ENCODE data around the gene CARD11.
A peak's percentile ranks its signal among the peaks of the same experiment; 100 is the strongest.

Gene CARD11

DNA sequence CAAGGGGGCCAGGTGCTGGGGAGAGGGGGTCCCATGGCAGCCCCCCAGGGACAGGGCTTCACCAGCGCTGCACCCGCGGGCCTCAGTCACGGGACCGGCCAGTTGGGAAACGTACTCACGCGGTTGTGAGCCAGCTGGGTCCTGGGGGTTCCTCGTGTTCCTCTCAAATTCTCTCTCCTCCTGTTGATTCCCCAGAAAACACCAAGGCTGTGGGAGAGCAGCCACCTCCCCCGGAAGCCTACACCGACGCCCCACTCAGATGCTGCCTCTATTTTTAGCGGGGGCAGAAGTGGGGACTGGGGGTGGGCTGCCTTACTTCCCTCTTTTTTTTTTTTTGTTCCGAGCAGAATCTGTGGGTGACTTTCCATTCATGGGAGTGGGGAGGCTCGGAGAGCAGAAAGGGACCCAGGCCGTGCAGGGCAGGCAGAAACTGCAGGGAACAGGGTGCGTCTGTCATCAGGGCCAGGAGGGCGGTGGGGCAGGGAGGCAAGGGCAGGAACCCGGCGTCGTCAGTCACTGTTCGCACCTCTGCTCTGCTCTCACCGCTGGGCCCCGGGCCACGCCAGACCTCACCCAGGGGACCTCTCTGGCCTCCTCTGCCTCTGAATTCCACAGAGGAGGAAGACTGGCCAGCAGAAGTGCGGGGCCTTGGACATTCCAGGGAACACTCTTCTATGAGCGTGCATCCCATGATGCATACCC lies 63.1 kb downstream of the CARD11 start:
- no peak for DNase-seq

DNA sequence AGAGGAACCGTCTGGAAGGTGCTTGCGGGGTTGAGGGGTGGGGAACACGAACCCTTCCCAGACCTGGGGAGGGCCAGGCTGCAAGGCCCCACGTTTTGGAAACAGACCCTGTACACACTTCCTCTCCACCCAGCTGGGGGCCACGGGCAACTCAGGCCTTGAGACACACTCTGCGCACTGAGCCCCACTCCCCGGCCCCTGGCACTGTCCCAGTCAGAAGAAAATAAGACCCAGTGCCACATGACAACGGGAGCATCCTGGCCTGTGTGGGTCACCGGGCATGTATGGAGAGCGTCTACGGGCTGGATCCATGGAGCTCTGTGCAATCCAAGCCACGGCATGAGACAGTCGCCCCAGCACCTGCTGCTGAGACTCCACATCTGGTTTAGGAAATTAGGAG lies 63.7 kb downstream of the CARD11 start:
- no peak for DNase-seq

DNA sequence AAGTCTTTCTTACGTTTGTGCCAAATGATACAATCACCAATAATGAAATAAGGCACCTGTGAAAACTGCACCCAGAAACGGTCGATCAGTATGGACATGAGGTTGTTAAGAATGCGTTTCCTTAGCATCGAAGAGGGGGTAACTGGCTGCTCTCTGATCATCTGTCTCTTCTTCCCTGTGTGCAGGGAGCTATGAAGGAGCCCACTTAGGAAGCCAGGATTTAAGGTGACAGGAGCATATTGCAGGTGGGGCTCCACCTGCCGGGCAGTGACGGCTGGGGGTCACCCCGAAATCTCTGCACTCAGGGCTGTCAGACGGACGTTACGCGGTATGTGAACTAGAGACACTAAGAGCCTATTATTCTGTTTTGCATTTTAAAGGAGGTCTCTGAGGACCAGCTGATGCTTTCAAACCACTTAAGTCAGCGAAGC lies 64.5 kb downstream of the CARD11 start:
- DNase-seq, result no peak

DNA sequence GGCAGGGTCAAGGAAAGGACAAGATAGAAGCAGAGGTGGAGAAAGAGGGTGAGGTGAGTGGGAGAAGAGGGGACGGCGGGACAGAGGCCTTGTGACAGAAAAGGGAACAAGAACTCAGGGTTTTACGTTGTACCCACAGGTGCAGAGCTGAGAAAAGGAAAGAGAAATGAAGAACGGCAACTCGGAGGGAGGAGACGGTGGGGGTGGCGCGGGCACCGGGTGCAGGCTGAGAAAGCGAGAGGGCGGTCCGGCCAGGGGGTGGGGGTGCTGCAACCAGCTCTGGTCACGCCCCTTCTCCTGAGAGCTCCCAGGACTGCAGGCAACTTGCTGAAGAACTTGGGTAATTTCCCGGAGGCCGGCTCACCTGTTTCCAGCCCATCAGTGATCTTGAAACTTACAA lies 65.3 kb downstream of the CARD11 start:
- DNase-seq, result no peak

DNA sequence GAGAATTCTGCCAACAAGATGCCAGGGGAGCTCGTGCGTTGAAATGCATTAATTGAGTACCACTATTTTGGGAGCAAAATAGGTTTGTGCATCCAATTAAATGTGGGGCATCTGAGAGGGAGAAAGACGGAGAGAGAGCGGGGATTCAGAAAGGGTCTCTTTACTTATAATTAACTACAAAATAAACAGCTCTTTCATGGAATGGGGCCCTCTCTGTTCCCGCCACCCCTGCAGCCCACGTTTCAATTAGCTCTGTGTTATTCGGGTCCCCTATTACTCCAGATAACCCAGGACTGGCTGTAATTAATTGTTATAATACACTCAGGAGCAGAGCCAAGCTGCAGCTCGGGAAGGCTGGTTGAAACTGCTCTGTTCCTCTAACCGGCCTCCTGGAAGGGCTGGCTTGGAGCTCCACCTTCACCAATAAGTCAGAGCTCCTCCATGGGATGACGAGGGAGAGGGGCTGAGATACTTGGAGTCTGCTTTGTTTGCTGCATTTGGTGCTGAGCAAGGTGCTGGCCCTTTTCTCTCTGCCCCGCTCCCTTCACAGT lies 67.8 kb downstream of the CARD11 start:
- DNase-seq, result no peak

DNA sequence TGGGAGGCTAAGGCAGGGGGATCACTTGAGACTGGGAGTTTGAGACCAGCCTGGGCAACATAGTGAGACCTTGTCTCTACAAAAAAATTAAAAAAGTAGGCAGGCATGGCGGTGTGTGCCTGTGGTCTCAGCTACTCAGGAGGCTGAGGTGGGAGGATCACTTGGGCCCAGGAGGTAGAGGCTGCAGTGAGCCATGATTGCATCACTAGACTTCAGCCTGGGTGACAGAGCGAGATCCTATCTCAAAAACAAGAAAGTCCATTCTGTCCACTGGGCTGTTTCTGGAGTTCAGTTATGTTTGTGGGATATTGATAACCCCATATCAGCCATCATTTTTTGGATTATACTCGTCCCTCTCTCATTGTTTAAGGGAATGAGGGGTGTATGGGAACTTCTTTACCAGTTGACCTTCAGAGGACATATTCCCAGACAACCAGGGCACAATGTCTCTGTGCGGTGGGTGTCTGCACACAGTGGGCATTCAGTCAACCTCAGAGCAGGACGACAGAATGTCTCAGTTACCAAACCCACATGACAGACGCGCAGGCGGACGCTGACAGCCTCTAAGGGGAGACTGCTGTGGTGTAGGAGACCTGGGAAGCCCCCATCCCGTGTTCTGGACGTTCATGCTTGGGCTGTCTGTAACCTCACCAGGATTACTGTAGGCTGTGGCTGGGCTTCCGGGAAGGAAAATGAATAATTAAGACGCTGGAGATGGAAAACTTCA lies 69.4 kb downstream of the CARD11 start:
- no peak for DNase-seq

DNA sequence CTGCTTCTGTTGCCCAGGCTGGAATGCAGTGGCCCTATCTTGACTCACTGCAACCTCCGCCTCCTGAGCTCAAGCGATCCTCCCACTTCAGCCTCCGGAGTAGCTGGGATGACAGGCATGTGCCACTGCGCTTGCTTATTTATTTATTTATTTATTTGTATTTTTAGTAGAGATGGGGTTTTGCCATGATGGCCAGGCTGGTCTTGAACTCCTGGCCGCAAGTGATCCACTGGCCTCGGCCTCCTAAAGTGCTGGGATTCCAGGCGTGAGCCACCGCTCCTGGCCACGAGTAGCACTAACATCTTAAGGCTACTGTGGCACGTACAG lies 70.9 kb downstream of the CARD11 start:
- DNase-seq, result no peak

DNA sequence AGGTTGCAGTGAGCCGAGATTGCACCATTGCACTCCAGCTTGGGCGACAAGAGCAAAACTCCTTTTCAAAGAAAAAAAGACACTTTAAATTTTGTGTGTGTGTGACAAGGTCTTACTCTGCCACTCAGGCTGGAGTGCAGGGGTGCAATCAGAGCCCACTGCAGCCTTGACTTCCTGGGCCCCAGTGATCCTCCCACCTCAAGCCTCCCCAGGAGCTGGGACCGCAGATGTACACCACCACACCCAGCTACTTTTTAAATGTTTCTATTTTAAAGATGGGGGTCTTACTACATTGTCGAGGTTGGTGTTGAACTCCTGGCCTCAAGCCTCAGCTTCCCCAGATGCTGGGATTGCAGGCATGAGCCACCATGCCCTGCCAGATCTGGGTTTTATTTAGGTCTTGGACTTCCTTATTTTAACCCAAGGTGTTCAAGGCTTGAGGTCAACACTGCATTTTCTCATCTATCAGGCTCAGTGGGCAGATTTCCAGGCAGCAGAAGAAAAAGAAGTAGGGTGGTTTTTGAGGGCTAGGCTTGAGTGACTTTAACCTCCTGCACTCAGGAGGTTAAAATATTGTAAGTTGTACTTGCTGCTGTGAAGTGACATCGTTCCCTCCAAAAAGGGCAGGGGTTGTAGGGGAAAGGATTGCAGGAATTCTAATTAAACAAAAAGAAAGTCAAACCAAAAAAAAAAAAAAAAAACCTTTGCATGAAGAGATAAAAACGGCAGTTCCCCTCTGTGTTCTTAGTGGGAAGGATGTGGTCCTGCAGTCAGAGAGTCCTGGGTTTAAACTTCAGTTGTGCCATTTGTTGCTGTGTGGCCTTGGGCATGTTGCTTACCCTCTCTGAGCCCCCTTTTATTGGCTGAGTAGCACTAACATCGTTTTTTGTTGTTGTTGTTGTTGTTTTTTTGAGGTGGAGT lies 71.5 kb downstream of the CARD11 start:
- no peak for DNase-seq

DNA sequence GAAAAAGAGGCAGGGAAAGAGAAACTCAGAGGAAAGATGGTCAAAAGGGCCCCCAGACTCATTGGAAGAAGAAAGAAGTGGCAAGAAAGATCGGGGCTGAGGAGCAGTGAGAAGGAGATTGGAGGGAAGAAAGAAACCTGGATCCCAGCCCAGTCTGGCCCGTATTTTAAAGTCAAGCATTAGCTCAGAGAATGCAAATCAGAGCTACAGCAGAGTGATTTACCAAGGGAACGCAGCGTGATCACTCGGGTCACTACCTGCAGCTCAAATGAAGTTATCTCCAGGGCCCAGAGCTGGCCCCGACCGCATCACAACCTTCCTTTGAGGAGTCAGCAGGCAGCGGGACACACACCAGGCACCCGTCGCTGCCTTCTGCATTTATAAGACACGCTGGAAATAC lies 72.8 kb downstream of the CARD11 start:
- peak in 1 of 2 experiments; percentile 32 for DNase-seq

DNA sequence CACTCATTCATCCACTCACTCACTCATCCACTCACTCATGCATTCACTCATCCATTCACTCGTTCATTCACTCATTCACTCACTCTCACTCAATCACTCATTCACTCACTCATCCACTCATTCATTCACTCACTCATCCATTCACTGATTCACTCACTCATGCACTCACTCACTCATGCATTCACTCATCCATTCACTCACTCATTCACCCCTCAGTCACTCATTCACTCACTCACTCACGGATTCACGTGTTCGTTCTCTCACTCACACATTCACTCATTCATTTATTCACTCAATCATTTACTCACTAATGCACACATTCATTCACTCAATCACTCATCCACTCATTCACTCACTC lies 73.4 kb downstream of the CARD11 start:
- no peak for DNase-seq

DNA sequence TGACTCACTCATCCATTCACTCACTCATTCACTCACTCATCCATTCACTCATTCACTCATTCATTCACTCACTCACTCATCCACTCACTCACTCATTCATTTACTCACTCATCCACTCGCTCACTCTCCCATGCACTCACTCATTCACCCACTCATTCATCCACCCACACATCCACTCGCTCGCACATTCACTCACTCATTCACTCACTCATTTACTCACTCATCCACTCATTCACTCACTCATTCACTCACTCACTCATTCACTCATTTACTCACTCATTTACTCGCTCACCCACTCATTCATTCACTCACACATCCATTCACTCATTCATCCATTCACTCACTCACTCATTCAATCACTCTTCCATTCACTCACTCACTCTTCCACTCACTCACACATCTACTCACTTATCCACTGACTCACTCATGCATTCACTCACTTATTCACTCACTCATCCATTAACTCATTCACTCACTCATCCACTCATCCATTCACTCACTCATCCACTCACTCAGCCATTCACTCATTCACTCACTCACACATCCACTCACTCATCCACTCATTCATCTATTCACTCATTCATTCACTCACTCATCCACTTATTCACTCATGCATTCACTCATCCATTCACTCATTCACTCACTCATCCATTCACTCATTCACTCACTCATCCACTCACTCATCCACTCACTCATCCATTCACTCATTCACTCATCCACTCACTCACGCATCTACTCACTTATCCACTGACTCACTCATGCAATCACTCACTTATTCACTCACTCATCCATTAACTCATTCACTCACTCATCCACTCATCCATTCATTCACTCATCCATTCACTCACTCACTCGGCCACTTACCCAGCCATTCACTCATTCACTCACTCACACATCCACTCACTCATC lies 74.0 kb downstream of the CARD11 start:
- no peak for DNase-seq

DNA sequence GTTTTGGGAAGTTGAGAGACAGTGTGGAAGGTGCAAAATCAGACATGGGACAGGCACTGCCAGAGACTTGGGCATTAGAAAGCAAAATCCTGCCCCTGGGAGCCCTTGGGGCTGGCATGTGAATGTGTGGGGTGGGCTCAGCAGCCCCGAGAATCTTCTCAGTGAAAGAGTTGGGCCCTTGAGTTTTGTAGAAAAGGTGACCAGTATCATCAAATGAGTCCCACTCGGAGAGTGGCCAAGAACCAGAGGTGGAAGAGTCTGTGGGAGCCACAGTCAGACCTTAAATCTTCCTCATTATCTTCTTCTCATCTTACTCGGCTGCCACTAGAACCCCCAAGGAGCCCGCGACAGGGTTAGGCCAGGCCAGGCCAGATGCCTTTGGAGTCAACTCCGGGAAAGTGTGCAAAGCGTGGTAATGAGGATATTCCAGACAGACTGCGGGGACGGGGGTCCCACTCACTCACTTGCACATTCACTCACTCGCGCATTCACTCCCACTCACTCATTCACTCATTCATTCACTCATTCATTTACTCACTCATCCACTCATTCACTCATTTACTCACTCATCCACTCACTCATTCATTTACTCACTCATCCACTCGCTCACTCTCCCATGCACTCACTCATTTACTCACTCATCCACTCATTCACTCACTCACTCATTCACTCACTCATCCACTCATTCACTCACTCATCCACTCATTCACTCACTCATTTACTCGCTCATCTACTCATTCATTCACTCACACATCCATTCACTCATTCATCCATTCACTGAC lies 74.9 kb downstream of the CARD11 start:
- no peak for DNase-seq

DNA sequence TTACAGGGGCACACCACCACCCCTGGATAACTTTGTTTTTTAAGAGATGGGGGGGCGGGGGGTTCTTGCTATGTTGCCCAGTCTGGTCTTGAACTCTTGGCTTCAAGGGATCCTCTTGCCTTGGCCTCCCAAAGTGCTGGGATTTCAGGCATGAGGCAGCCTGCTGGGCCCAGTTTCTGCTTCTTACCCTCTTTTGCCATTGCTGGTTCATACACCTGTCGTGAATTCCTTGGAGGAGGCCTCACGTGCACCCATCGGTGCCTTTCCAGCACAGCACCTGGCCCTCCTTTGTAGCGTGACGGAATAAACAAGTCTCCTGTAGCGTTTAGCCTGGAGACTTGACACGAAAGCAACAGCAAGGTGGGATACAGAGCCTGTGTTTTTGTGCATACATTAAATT lies 75.5 kb downstream of the CARD11 start:
- peak in 1 of 2 experiments; percentile 28 for DNase-seq

DNA sequence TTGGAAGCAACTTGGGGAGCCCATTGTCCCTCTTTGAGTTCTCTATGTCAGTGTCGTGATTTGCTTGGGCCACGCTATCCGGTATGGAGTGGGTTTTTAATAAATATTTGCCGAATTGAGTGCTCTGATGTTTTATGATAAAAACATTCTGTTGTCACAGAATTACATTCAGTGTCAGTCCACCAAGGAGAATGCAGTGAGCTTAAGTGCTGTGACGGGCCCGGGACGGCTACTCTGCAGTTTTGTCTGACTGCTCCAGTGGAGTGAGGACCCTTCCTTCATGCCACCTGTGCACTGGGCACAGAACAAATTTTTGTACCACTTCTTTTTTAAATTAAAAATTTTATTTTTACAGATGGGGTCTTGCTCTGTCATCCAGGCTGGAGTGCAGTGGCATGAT lies 76.0 kb downstream of the CARD11 start:
- no peak for DNase-seq

DNA sequence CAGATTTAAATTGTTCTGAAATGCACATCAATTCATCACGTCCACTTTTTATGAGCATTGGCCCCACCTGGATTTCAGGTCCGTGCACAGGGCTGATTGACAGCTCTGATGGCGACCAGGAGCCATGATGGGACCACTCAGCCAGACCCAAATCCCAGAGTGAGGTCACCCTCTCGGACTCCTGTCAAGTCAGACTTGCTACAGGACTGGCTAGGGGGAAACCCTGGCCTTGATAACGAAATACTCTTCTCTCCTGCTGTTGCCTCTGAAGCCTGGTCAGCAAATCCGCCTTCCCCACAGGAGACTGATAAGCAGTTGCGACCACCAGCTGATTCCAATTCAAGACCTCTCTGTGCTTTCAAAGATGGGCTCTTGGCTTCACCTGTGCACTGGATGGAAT lies 76.4 kb downstream of the CARD11 start:
- DNase-seq, result no peak

DNA sequence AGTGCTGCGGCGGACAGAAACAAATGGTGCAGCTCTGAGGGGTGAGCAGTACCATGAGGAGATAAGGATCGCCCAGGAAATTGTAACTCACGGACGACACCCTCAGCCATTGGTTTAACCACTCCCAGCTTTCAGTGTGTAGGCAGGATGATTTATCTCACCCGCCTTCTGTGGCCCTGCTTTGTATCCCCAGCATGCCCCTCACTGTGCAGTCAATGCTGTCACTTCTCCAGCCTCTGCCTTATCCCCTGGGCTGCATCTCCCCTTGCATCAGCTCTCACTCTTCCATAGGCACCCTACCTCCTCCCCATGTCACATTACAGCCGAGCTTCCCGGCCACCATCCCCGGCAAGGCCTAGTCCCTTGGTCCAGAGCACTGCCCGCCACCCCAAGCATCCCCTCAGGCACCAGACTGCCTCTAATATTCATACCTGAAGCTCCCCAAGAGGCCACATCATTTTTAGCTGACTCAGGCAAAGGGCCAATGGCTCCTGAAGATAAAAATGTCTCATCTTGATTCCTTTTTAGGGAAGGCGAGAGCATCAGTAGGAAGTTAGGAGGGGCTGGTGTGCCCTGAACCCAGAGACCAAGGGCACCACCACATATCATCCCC lies 77.1 kb downstream of the CARD11 start:
- DNase-seq, result no peak

DNA sequence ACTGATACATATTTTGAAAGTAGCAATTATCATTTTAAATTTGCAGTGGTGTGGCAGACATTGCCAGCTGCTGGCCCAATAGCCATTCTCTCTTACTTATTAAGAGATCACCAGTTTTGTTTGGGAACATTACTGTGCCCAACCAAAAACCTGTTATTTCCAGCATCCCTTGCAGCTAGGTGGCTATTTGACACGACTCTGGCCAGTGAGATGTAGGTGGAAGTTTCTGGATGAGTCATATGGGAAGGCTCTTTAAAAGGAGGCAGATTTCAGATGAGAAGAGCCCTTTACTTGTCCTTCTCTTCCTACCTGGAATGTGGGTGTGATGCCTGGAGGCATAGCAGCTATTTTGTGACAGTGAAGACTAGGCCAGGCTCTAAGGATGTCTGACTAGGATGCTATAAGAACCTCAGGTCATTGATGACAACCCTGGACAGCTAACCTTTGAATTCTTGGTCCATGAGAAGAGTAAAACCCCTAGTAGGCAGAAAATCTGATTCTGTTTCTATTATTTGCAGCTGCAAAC lies 77.9 kb downstream of the CARD11 start:
- no peak for DNase-seq

DNA sequence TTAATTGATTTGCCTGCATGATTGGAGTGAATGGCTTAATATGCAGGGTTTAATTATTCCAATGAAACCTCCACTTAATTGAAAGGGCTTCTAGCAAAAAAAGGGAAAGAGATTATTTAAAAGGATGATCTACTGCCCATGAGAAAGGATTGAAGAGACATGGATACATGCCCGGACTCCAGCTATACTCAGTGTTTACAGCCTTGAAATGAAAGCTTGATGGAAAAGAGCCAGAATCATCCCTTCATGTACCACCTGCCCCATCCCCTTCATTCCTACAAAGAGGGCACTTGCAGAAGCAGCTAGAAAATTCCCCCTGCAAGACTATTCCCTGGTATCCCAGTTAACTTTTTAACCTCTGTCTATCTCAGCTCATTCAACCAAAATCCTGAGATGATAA lies 78.4 kb downstream of the CARD11 start:
- no peak for DNase-seq

DNA sequence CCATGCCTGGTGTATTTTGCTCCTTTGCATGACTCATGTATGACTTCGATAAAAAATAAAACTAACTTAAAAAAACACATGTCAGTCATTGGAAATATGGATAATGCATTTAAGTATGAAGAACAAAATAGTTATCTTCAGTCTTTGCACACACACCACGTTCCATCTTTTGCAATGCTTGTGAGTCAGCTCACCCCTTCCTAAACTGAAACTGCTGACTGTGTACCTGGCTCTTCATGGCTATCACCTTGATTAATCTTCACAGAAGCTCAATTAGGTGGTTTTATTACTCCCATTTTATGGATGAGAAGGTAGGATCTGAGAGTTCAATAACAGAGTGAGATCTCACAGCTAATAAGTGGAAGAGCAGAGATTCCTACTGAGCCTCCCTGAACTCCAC lies 79.5 kb downstream of the CARD11 start:
- no peak for DNase-seq

DNA sequence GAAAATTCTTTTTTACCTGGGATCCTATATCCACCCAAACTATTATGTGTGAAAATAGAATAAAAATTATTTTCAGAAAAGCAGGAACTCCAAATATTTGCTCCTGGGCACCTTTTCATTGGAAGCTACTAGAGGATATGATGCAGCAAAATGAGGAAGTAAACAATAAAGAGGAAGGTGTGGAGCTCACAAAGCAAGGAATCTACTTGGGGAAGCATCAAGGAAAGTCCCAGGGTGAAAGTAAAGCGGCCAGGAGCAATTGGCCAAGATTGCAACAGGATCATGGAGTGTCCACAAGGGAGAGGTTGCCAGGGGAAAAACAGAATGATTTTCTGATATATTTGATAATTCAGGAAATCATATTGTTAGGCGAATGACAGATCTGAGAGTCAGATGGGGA lies 80.8 kb downstream of the CARD11 start:
- DNase-seq, result no peak

All from NCI-H526 (cell line).